Effector memory CD4-positive, alpha-beta T cell (primary cell): Measurements from ENCODE around the gene ESR2.
"Not testable (repeated sequence)": the region's sequence is repeated elsewhere in the genome, so short reads cannot be mapped to it uniquely, and the experiment has no call there.

Experiments used
- DNase-seq, 3 donors: peaks; one replicate each; pipeline ENCODE4 v3.0.0-alpha.2; 2020
- H3K27ac ChIP-seq: 2 replicates; pipeline ENCODE4 v1.7.0; 2013; ENCODE audit warnings: mild to moderate bottlenecking, low read length, moderate library complexity; ENCODE audit not compliant: insufficient read depth, poor library complexity, severe bottlenecking
- H3K27me3 ChIP-seq: replicated peaks from 2 replicates; pipeline ENCODE4 v1.7.0; 2013; ENCODE audit warnings: mild to moderate bottlenecking, low read length; ENCODE audit not compliant: insufficient read depth, control insufficient read depth, poor library complexity, severe bottlenecking
- H3K36me3 ChIP-seq: 2 replicates; pipeline ENCODE4 v1.7.0; 2013; ENCODE audit warnings: mild to moderate bottlenecking, low read length, moderate library complexity; ENCODE audit not compliant: control insufficient read depth, insufficient read depth
- H3K4me1 ChIP-seq: 2 replicates; pipeline ENCODE4 v1.7.0; 2013; ENCODE audit warnings: low read length, mild to moderate bottlenecking; ENCODE audit not compliant: control insufficient read depth, insufficient read depth, poor library complexity, severe bottlenecking
- H3K4me3 ChIP-seq: 2 replicates; pipeline ENCODE4 v1.7.0; 2013; ENCODE audit warnings: low read length, low read depth, mild to moderate bottlenecking; ENCODE audit not compliant: insufficient read depth, poor library complexity, severe bottlenecking
- H3K9me3 ChIP-seq: 2 replicates; pipeline ENCODE4 v1.7.0; 2013; ENCODE audit warnings: mild to moderate bottlenecking, low read length, moderate library complexity; ENCODE audit not compliant: control insufficient read depth
- total RNA-seq, 3 donors: gene quantifications; one replicate each; lab custom pipeline; 2026; lab: John Stamatoyannopoulos, UW

Gene ESR2
- 0 to 0.19 (median 0.09) reads per million in 3 donors for total RNA-seq

GRCh38 chr14:64293976-64294671 lies at the start of gene ESR2:
ESR2 (minus strand) TSS chr14:64294371; CDS start chr14:64282985, 11,386 bp downstream.
- H3K9me3 ChIP-seq: no peaks in the 10 kb centered on the region
- peak in 1 of 3 donors; percentile 1 for DNase-seq
- H3K27ac ChIP-seq: no peak within 1 kb of the TSS
- H3K36me3 ChIP-seq: no peaks in the 10 kb centered on the region
- peaks cover 4% of the 10 kb centered on the region for H3K4me1 ChIP-seq
- no peaks in the 10 kb centered on the region for H3K27me3 ChIP-seq
- peak within 1 kb of the TSS; percentile 41 for H3K4me3 ChIP-seq

GRCh38 chr14:64340560-64341196 lies 46.5 kb upstream of the ESR2 start:
- H3K36me3 ChIP-seq: no peaks in the 10 kb centered on the region
- peaks cover 4% of the 10 kb centered on the region for H3K4me1 ChIP-seq
- DNase-seq: no peak
- no peak overlapping the region for H3K27ac ChIP-seq
- H3K27me3 ChIP-seq: no peaks in the 10 kb centered on the region
- H3K9me3 ChIP-seq: no peaks in the 10 kb centered on the region
- no peak overlapping the region for H3K4me3 ChIP-seq

GRCh38 chr14:64338616-64339316 lies 44.6 kb upstream of the ESR2 start:
- Histone ChIP-seq H3K9me3 (no peaks in the 10 kb centered on the region), H3K36me3 (no peaks in the 10 kb centered on the region), H3K4me3 (peak overlapping the region; percentile 70), H3K4me1 (peaks cover 4% of the 10 kb centered on the region), H3K27ac (peak overlapping the region; percentile 56), H3K27me3 (no peaks in the 10 kb centered on the region)
- peak; percentile 78 to 81 (median 80) for DNase-seq

- H3K4me1 ChIP-seq: peaks cover 4% of the 10 kb centered on the region
- H3K27me3 ChIP-seq: no peaks in the 10 kb centered on the region
- H3K36me3 ChIP-seq: no peaks in the 10 kb centered on the region
- H3K27ac ChIP-seq: peak overlapping the region; percentile 56
- peak overlapping the region; percentile 70 for H3K4me3 ChIP-seq
- H3K9me3 ChIP-seq: no peaks in the 10 kb centered on the region
- DNase-seq: peak in 2 of 3 donors; percentile 0 to 1
Measured at GRCh38 chr14:64337888-64338615, 43.9 kb upstream of the ESR2 start.

GRCh38 chr14:64329149-64329548 lies 35.0 kb upstream of the ESR2 start:
- no peak for DNase-seq
- H3K36me3 ChIP-seq: no peaks in the 10 kb centered on the region
- H3K27ac ChIP-seq: no peak overlapping the region
- no peaks in the 10 kb centered on the region for H3K27me3 ChIP-seq
- H3K9me3 ChIP-seq: no peaks in the 10 kb centered on the region
- no peak overlapping the region for H3K4me3 ChIP-seq
- H3K4me1 ChIP-seq: no peaks in the 10 kb centered on the region

- Histone ChIP-seq H3K4me3 (no peak overlapping the region), H3K27me3 (no peaks in the 10 kb centered on the region), H3K36me3 (no peaks in the 10 kb centered on the region), H3K4me1 (no peaks in the 10 kb centered on the region), H3K9me3 (no peaks in the 10 kb centered on the region), H3K27ac (no peak overlapping the region)
- no peak for DNase-seq
Measured at GRCh38 chr14:64326502-64326901, 32.3 kb upstream of the ESR2 start.

- DNase-seq: no peak
Measured at GRCh38 chr14:64324895-64325294, 30.7 kb upstream of the ESR2 start.

GRCh38 chr14:64324461-64324860 lies 30.3 kb upstream of the ESR2 start:
- no peak for DNase-seq
- Histone ChIP-seq H3K9me3 (no peaks in the 10 kb centered on the region), H3K27me3 (no peaks in the 10 kb centered on the region), H3K27ac (no peak overlapping the region), H3K4me1 (no peaks in the 10 kb centered on the region), H3K36me3 (no peaks in the 10 kb centered on the region), H3K4me3 (no peak overlapping the region)

More at GRCh38 chr14:64324895-64325294, 30.7 kb upstream of the ESR2 start:
- no peaks in the 10 kb centered on the region for H3K4me1 ChIP-seq
- H3K4me3 ChIP-seq: no peak overlapping the region
- H3K36me3 ChIP-seq: no peaks in the 10 kb centered on the region
- H3K27ac ChIP-seq: no peak overlapping the region
- H3K27me3 ChIP-seq: no peaks in the 10 kb centered on the region
- H3K9me3 ChIP-seq: no peaks in the 10 kb centered on the region

GRCh38 chr14:64320362-64320761 lies 26.2 kb upstream of the ESR2 start:
- H3K36me3 ChIP-seq, H3K4me1 ChIP-seq, H3K27ac ChIP-seq, H3K4me3 ChIP-seq, H3K9me3 ChIP-seq, H3K27me3 ChIP-seq, DNase-seq: not testable (repeated sequence)
